ENCODE measurements around the gene ACIN1.
A peak's percentile ranks its signal among the peaks of the same experiment; 100 is the strongest.

The ACIN1 gene

GRCh38 chr14:23094666-23095195 is at the start of gene ACIN1:
ACIN1 (minus strand) TSS chr14:23095136; CDS start chr14:23095112, 24 bp downstream.
- DNase-seq = no peak

GRCh38 chr14:23143911-23144310 is 49.0 kb upstream of the ACIN1 start:
- no peak for DNase-seq

GRCh38 chr14:23142826-23143225 is 47.9 kb upstream of the ACIN1 start:
- DNase-seq = no peak

DNA sequence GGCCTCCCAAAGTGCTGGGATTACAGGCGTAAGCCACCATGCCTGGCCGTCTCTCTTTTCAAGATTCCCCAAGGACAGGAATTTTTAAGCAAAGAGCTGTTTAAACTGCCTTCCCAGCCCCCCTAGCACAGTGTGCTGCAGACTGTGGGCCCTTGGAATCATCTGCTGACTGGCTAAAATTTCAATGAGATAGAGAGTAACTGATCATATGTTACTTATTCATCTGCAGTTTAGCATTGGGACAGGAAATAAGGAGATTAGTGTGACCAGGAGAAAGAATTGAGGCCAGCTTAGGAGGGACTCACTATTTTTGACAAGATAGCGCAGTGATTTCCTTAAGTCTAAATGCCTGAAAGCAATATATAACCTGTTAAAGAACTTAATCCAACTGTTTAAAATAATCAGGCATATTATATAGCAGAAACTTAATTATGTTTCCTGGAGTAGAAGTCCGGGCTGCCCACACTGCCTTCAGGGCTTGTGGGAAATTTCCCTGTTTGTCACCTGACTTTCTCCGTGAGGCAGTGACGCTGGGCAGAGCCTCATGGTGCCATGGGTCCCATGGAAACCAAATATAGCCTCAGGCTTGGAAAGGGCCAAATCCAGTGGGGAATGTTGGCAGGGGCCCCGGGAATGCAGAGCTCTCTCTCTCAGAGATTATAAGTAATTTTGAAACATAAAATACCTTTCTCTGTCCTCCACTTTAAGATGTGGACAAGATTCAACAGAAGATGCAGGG is 46.9 kb upstream of the ACIN1 start:
- DNase-seq = no peak

GRCh38 chr14:23140371-23140770 is 45.4 kb upstream of the ACIN1 start:
- DNase-seq = no peak

GRCh38 chr14:23139874-23140273 is 44.9 kb upstream of the ACIN1 start:
- DNase-seq = no peak

DNA sequence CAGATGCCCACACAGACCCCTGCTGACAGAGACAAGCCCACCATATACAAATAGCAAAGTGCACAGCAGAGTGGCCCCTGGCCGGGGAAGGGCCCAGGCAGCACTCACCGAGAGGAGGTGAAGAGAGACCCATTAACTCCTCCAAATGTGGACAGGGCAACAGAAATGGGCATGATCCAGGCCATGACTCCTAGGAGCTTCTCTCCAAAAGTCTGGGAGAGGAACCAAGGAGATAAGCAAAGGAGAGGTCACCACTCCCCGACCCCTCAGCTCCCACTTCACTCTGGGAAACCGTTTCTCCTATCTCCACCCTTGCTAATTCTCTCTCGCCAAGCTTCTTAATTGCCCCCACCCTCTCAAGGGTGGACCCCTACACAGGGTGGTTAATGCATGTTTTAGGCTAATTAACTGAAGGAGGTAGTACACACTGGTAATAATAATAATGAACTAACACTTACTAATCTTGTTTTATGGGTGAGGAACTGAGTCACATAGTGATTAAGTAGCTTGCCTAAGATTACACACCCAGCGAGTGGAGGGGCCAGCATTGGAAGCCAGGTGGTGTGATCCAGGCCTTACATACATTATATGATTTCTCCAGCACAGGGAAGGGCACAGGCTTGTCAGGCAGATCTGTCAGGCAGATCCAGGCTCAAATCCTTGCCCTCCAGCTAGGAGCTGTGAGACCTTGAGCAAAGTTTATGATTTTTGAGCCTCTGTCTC is 43.0 kb upstream of the ACIN1 start:
- DNase-seq = no peak

DNA sequence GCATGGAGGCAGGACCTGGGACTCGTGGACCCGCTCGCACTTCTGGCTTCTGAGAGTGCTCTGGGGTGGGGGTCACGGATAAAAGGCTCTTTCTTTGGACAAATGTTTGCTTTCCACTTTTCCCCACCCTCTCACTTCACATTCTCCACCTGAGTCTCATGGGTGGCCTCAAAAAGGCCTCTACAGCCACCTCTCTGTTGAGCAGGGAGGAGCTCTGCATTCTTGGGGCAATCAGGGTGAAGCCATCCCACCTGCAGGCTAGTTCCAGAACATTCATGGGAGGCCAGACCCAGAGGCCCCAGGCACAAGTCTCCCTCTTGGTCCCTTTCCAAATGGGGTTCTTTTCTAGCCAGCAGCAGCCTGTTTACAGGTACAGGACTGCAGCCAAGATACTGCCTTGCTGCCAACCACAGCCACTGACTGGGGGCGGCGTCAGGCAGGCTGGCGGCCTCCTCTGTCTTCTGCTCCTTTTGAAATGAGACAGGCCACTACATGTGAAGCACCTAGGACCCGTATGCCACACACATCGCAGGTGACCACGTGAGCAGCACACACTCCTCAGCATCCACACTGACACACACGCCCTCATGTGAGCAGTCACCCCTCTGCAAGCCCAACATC is 42.4 kb upstream of the ACIN1 start:
- DNase-seq = peak; percentile 64

GRCh38 chr14:23136566-23137133 is 41.7 kb upstream of the ACIN1 start:
- no peak for DNase-seq

GRCh38 chr14:23132970-23133369 is 38.0 kb upstream of the ACIN1 start:
- DNase-seq = no peak

- no peak for DNase-seq
Measured at GRCh38 chr14:23131482-23131881, 36.5 kb upstream of the ACIN1 start.

DNA sequence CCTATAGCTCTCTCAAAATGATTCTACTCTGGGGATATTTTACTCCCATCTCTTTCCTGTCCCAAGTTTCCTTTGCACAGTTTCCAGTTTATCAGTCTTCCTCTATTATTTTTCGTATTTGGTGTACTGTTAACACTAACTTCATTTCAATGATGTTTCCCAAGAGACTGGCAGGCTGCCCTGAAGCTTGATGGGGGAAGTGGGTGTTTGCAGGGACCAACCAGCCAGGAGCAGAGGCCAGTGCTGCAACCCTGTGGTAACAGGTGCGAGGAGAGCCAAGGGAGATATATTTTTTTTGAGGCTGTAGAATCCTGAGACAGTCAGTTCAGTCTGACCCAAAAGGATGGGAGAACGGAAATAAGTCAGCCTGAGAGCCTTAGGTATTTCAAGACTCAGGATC is 35.9 kb upstream of the ACIN1 start:
- DNase-seq = no peak

- DNase-seq = no peak
Measured at GRCh38 chr14:23129759-23130316, 34.9 kb upstream of the ACIN1 start.

- no peak for DNase-seq
Measured at GRCh38 chr14:23128969-23129758, 34.2 kb upstream of the ACIN1 start.

- DNase-seq = no peak
Measured at GRCh38 chr14:23127861-23128260, 32.9 kb upstream of the ACIN1 start.

- DNase-seq = no peak
Measured at GRCh38 chr14:23126548-23127278, 31.8 kb upstream of the ACIN1 start.

GRCh38 chr14:23125933-23126524 is 31.1 kb upstream of the ACIN1 start:
- DNase-seq = no peak

DNA sequence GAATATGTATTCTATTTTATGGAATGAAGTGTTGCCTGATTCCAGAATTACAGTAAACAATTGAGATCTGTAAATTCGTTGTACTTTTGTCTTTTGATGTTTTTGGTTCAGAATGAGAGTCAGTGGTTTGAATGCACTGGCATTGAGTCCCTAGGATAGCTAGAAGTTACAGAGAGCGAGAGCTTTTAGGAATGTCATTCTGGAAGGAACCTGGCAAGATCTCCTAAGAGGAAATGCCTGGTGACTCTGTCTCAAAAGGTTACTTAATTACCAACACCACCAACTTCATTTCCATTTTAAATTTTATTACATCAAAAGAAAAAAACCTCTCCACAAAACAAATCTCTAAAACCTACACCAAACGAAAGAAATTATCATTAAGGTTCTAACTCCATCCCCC is 30.1 kb upstream of the ACIN1 start:
- DNase-seq = no peak

DNA sequence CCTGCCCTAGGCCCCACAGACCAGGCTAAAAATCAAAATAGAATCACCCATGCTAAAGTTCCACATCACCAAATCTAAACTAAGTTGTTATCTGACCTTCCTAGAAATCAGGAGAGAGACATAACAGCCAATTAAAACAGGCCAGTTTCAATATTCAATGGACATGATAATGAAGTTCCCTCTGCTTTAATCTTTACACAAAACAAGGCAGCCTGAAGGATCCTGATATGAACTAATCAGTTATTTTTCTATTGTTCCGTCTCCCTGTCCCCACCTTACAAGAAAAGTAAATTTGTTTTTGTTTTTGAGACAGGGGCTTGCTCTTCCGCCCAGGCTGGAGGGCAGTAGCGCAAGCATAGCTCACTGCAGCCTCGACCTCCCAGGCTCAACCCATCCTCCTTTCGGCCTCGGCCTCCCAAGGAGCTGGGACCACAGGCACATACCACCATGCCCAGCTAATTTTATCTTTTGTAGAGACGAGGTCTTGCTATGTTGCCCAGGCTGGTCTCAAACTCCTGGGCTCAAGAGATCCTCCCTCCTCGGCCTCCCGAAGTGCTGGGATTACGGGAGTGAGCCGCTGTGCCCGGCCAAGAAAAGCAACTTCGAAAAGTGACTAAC is 29.5 kb upstream of the ACIN1 start:
- no peak for DNase-seq

DNA sequence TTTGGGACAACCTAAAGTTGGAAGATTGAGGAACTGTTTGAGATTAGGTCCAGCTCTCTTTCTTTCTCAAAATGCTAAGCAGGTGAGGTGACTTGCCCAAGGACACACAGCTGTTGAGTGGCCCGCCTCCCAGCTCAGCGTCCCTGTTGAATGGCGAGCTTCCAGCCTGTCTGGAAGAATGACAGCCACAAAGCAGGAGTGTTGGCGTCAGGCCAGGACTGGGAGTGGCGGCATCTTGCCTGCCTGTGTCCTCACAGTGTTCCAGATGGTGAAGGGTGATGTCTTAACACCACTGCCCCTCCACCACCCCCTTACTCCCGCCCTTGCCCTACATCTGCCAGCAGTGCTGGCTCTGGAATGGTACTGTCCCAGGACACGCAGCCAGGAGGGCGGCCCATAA is 28.5 kb upstream of the ACIN1 start:
- DNase-seq = peak; percentile 91

DNA sequence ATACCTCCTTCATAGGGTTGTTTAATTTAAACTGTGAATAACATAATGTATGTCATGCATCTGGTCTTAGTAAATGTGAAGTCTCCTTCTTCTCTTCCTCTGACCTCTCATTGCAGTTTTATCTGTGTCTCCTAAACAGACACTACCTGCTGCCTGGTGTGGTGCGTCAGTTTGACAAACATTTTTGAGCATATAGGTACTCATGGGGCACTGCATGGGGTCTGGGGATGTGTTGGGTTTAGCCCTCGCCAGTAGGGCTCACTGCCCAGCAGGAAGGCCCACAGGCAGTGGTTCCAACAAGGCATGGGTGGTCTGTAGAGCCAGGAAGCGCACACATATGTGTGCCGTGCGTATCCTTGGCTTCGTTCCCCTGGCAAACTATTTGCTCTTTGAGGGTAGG is 27.1 kb upstream of the ACIN1 start:
- DNase-seq = no peak
